Duodenal mucosa (tissue), 2 donors: ENCODE measurements around the gene MOCOS.

ENCODE experiments used
- H3K27ac ChIP-seq: one replicate; pipeline ENCODE4 v1.7.0; 2013; ENCODE audit warnings: low read depth, low read length
- H3K27me3 ChIP-seq, 2 donors: one replicate each; pipeline ENCODE4 v1.7.0; 2013; ENCODE audit warnings: low read length in 2 of 2, control low read depth in 1 of 2; ENCODE audit not compliant: insufficient read depth in 2 of 2, control insufficient read depth in 1 of 2
- H3K36me3 ChIP-seq, 2 donors: one replicate each; pipeline ENCODE4 v1.7.0; 2013; ENCODE audit warnings: low read length in 2 of 2, control low read depth in 1 of 2; ENCODE audit not compliant: insufficient read depth in 2 of 2, control insufficient read depth in 1 of 2
- H3K4me1 ChIP-seq, 2 donors: one replicate each; pipeline ENCODE4 v1.7.0; 2013; ENCODE audit warnings: low read length in 2 of 2, control low read depth in 1 of 2; ENCODE audit not compliant: insufficient read depth in 2 of 2, control insufficient read depth in 1 of 2
- H3K4me3 ChIP-seq, 2 donors: one replicate each; pipeline ENCODE4 v1.7.0; 2013; ENCODE audit warnings: low read length in 2 of 2, low read depth in 1 of 2
- H3K9ac ChIP-seq, 2 donors: one replicate each; pipeline ENCODE4 v1.7.0; 2013; ENCODE audit warnings: low read length in 2 of 2, low read depth in 1 of 2
- H3K9me3 ChIP-seq, 2 donors: one replicate each; pipeline ENCODE4 v1.7.0; 2013; ENCODE audit warnings: low read length in 2 of 2, control low read depth in 1 of 2; ENCODE audit not compliant: control insufficient read depth in 1 of 2

The MOCOS gene

GRCh38 chr18:36316246-36316645 is 128.9 kb downstream of the MOCOS start:
- Histone ChIP-seq H3K27ac (no peak overlapping the region), H3K27me3 (no peaks in the 10 kb centered on the region), H3K9ac (no peak overlapping the region), H3K4me1 (no peaks in the 10 kb centered on the region), H3K9me3 (no peaks in the 10 kb centered on the region), H3K36me3 (no peaks in the 10 kb centered on the region), H3K4me3 (no peak overlapping the region)
